IPS-18c (cell line): ENCODE results near the gene RNPC3.
"Not testable (repeated sequence)": the region's sequence is repeated elsewhere in the genome, so short reads cannot be mapped to it uniquely, and the experiment has no call there.

Source experiments
- H3K4me3 ChIP-seq: 2 replicates; pipeline ENCODE4 v1.7.0; 2013; ENCODE audit warnings: low read depth, mild to moderate bottlenecking, low read length, moderate library complexity; ENCODE audit not compliant: insufficient read depth
- H3K9me3 ChIP-seq: one replicate; pipeline ENCODE4 v1.6.1; 2013; ENCODE audit warnings: mild to moderate bottlenecking, low read length, moderate library complexity; ENCODE audit not compliant: control insufficient read depth, insufficient read depth

Gene RNPC3

DNA sequence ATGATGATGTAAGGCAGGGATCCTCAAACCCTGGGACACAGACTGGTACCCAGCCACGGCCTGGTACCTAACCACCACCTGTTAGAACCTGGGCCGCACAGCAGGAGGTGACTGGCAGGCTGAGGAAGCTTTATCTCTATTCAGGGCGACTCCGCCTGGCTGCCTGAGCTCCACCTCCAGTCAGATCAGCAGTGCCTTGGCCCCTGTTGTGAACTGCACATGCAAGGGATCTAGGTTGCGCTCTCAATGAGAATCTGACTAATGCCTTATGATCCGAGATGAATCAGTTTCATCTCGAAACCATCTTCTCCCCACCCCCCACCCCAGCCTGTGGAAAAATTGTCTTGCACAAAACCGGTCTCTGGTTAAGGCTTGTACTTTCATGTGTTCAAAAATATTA lies 4.2 kb downstream of the RNPC3 start:
- no peaks in the 10 kb centered on the region for H3K9me3 ChIP-seq
- no peak overlapping the region for H3K4me3 ChIP-seq

DNA sequence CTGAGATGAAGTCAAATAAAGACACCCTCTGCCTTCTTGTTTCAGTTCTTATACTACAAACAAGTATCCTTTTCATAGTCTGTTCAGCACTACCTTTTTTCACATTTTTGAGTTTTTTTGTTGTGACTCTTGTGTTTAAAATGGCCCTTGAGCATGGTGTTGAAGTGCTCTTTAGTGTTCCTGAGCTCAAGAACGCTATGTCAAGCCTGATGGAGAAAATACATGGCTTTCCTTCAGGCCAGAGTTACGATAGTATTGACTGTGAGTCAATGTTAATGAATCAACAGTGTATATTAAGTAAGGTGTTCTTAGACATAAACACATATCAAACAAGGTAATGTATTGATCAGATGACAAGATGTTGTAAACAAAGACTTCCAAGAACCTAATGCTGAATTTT lies 12.7 kb downstream of the RNPC3 start:
- Histone ChIP-seq H3K9me3 (no peaks in the 10 kb centered on the region), H3K4me3 (no peak overlapping the region)

DNA sequence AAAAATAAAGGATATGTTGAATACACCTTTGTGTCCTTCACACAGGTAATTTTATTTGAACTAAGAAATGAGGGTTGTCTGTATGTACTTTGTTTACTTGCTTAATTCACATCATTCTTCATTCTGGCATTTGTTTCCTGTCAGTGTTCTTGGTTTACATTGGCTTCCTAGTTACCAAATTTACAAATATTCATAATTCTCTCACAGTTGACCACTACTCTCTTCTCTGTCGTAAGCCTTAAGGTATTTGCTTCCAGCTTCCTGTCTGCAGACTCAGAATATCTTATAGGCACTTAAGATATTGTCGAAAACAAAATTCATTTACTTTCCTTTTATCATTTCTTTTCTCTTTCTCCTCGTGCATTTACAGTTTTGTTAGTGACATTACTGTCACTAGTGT lies 15.9 kb downstream of the RNPC3 start:
- H3K9me3 ChIP-seq, result no peaks in the 10 kb centered on the region
- no peak overlapping the region for H3K4me3 ChIP-seq

DNA sequence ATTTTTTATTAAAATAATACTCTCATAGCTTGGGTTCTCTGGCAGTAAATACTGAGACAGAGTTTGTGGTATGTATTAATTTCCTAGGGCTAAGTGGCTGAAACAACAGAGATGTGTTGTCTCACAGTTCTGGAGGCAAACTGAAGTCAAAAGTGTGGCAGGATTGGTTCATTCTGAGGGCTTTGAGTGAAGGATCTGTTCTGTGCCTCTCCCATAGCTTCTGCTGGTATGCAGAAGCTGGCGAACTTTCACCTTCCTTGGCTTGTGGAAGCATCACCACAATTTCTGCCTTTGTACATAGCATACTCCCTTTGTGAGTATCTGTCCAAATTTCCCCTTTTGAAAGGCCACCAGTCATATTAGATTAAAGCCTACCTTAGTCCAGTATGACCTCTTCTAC lies 21.0 kb downstream of the RNPC3 start:
- Histone ChIP-seq H3K4me3 (no peak overlapping the region), H3K9me3 (no peaks in the 10 kb centered on the region)

DNA sequence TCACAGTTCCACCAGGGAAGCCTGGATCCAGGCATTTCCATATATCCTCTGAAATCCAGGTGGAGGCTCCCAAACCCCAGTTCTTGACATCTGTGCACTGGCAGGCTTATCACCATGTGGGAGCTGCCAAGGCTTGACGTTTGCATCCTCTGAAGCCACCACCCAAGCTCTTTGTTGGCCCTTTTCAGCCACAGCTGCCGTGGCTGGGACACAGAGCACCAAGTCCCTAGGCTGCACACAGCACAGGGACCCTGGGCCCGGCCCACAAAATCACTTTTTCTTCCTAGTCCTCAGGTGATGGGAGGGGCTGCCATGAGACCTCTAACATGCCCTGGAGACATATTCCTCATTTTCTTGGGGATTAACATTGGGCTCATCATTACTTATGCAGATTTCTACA lies 22.3 kb downstream of the RNPC3 start:
- Histone ChIP-seq H3K4me3 (no peak overlapping the region), H3K9me3 (no peaks in the 10 kb centered on the region)

DNA sequence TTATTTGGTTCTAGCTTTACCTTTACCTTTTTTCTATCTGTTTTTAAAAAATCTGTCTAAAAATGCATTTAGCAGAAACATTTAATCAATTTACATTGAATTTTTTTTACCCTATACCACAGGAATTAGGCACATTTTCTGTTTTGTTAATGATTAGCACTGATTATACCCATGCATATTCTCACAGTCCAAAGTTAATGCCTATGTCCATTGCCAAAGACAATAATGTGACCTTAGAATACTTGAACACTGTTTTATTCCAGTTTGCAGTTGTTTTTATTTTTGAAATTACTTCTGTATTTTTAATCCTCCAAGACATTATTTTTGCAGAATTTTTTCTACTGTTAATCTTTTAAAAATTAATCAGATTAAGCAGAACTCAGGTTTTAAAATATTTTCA lies 34.9 kb downstream of the RNPC3 start:
- no peaks in the 10 kb centered on the region for H3K9me3 ChIP-seq
- no peak overlapping the region for H3K4me3 ChIP-seq

DNA sequence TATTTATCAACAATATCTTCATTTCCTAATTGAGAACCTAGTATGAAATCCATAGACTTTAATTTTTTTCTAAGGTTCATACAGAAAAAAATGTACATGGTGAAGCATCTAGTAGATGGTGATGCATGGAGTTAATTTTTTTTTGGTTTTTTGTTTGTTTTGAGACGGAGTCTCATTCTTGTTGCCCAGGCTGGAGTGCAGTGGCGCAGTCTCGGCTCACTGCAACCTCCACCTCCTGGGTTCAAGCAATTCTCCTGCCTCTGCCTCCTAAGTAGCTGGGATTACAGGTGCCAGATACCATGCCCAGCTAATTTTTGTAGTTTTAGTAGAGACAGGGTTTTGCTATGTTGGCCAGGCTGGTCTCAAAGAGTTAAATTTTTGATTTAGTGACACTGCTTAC lies 35.6 kb downstream of the RNPC3 start:
- H3K9me3 ChIP-seq, H3K4me3 ChIP-seq: not testable (repeated sequence)

DNA sequence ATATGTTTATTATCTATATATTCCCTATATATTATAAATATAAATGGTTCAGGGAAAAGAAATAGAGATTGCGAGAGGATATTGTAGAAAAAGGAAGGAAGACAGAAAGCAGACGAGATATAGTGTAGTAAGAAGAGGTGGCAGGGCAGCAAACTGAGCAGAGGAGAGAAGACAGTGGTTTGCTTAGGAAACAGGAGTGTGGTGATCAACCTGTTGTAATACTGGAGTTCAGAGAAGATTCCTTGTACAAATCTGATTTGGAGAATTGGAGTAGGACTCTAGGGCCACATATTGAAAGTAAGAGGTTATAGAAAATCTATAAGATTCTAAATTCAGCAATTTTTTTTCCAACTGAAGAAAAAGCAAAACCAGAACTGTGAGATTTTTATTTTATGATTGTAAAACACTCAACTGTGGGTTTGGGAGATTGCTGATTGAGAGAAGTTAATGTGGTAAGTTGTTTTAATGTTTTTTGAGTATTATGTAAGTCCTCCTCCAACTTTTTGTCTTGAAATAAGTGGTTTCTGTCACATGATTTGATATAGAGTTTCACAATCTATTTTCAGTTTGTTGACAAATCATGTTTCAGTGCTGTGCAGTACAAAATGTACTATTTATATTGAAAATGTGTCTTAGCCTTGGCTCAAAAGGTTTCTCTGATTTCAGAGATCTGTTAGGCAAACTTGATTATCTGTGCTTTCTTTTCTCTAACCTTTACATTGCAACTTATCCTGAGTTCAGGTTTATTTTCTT lies 36.3 kb downstream of the RNPC3 start:
- H3K4me3 ChIP-seq, result no peak overlapping the region
- no peaks in the 10 kb centered on the region for H3K9me3 ChIP-seq

DNA sequence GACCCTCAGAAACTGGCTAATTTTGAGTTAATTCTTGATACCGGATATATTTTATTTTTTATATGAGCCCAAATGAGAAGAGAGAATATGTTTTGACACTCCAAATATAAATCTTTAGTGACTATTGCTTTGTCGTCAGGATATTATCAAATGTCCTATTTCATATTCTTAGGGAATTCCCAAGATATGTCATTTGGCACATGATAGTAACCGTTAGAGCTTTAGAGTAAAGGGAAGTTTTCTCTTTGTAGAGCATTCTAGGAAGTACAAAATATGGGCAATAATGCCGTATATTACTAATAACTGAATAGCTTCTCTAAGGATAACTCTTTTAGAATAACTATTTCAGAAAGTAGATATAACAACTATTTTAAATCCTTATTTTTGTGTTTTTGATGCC lies 37.6 kb downstream of the RNPC3 start:
- Histone ChIP-seq H3K4me3 (no peak overlapping the region), H3K9me3 (no peaks in the 10 kb centered on the region)

DNA sequence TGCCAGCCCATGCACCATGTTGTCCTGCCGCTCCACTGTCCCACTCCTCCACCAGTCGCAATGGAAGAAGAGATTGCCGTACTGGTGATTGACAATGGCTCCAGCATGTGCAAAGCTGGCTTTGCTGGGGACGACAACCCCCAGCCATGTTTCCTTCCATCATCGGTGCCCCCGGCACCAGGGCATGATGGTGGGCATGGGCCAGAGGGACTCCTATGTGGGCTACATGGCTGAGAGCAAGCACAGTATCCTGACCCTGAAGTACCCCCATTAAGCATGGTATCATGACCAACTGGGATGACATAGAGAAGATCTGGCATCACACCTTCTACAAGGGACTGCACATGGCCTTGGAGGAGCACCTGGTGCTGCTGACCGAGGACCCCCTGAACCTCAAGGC lies 44.0 kb downstream of the RNPC3 start:
- H3K4me3 ChIP-seq, result no peak overlapping the region
- H3K9me3 ChIP-seq, result no peaks in the 10 kb centered on the region

DNA sequence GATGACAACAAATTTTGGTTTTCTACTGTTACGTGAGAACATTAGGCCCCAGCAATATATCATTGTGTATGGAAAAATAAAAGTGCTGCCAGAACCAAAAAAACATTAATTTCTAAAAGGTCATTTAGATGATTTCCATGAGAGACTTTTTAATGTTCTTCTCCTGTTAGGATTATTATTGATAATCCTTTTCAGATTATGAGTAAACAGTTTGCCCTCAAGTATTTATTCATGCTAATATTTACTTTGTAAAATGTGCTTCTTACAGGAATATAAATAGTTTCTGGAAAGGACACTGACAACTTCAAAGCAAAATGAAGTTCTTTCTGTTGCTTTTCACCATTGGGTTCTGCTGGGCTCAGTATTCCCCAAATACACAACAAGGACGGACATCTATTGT lies 45.8 kb downstream of the RNPC3 start, which contains the start of gene AMY2B:
Gene AMY2B, plus strand, starts transcription at position 301 of the 400 bp plus-strand sequence. Its CDS starts 14 bp downstream, at position 315.
- not testable (repeated sequence) for H3K4me3 ChIP-seq, H3K9me3 ChIP-seq

DNA sequence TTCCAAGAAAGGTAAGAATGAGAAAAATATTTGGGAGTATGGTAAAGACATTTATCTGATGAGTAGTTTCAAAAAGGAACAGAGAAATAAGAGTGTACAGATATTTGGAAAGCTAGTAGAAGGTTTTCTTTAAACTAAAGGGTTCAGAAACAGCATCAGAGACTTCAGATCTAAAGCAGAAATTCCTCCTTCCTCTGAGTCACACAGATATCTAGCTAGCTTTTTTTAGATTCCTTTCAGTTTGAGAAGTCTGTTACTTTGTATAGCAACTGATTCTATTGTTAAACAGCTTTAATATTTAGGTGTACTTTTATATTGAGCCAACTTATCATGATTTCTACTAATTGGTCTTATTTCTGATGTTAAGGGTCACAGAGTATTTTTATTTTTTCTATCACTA lies 50.6 kb downstream of the RNPC3 start:
- H3K4me3 ChIP-seq, result no peak overlapping the region
- H3K9me3 ChIP-seq, result no peaks in the 10 kb centered on the region

DNA sequence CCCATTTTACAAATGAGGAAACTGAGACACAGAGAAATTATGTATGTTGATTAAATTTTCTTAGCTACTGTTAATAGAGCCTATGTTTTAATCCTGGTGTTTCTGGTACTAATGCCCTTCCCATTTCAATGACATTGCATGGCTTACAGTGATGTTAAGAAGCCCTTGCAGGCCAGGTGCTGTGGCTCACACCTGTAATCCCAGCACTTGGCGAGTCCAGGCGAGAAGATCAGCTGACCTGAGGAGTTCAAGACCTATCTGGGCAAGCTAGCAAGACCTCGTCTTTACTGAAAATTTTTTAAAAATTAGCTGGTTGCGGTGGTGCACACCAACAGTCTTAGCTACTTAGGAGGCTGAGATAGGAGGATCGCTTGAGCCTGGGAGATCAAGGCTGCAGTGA lies 51.3 kb downstream of the RNPC3 start:
- H3K4me3 ChIP-seq, H3K9me3 ChIP-seq: not testable (repeated sequence)

DNA sequence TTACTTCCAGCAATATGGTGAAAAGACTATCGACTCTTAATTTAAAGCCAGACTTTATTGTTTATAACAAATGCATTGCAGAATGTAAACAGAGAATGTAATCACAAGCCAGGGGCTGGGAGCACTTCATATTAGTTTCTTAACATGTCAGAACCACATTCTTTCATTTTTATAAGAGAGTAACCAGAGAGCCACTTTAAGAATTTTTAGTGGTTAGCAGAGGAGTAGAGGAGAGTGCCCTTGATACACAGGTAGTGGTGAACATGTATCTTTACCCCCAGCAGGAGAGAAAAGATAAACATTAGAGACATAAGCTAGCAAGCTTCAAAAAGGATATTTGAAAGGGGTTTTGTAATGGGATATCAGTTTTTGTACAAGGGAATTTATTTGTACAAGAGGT lies 57.0 kb downstream of the RNPC3 start:
- Histone ChIP-seq H3K4me3 (no peak overlapping the region), H3K9me3 (no peaks in the 10 kb centered on the region)

DNA sequence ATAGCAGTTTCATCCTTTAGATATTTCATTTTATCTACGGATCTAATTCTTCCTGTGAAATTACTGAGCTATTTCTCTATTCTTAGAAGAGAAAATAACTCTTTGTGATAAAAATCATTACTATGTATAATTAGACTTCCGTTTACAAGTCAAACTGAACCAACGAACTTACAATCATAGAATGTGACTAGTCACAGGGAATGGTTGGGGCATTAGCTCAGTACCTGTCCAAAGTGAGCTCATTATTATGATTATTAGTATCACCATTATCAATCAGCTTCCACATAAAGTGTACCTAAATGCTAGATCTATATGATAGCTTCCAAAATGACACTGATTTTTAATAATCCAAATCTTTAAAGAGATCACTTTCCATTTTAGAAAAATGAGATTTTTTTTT lies 58.4 kb downstream of the RNPC3 start:
- H3K9me3 ChIP-seq, result no peaks in the 10 kb centered on the region

DNA sequence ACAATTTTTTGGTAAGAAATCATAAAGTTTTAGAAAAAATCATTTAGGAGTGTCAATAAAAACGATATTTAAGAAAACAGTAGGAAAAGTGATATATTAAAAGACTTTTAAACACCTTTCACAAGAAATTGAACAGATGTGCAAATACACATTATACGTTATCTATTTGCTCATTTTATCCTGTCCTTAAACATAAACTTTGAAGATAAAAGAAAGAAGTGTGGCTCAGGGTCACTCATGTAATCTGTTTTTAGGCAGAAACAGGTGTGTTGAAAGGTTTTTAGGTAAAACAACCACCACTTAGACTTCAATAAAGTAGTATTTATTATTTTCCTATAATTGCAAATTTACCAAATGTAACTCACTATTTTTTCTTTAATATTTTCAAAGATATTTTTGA lies 59.0 kb downstream of the RNPC3 start:
- H3K4me3 ChIP-seq, result no peak overlapping the region
- no peaks in the 10 kb centered on the region for H3K9me3 ChIP-seq

More for the DNA sequence above, 58.4 kb downstream of the RNPC3 start:
- no peak overlapping the region for H3K4me3 ChIP-seq

DNA sequence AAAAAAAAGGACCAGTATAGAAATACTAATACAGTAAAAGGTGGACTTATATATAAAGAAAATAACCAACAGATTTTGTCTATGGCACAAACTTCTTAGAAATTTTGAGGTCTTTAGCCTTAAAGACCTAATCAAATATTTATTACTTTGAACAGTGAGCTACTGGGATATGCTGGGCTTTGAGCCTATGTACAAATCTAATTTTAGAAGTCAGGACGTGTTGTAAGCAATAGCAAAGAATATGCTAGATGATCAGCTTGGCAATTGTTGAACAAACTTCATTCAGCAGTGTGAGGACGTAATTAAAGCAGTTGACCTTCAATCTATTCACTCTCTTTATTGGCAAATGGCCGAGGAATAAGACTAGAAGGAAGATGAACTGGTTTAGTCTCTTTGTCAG lies 77.2 kb downstream of the RNPC3 start:
- not testable (repeated sequence) for H3K9me3 ChIP-seq, H3K4me3 ChIP-seq
